ENCODE results near the gene OBP2A. TPM values are rescaled to one million over a fixed set of nuclear protein-coding genes. Genes with fewer than 3 reads are reported as not detected.

The OBP2A gene
- total and polyA plus RNA-seq, 2 donors (not counting 1 experiment from before 2014, with no cell fraction given) = not detected

- no peaks in the 10 kb centered on the region for H3K36me3 ChIP-seq (replicated peaks in 1 of 2; ENCODE audit: control extremely low read depth in 1 of 2, control insufficient read depth in 1 of 2, extremely low read depth in 1 of 2, insufficient read depth in 2 of 2, low read length in 1 of 2)
- no peak overlapping the region for H3K27ac ChIP-seq (ENCODE audit: low read length in 2 of 2)
- H4K20me1 ChIP-seq (ENCODE audit: control insufficient read depth, insufficient read depth, low read length, poor library complexity, severe bottlenecking) = no peaks in the 10 kb centered on the region
- Mint-ChIP-seq H3K27ac (no peak overlapping the region), H3K9me3 (ENCODE audit: insufficient read depth) (no peaks in the 10 kb centered on the region), H3K4me3 (no peak overlapping the region), H3K4me1 (no peaks in the 10 kb centered on the region), H3K27me3 (peaks cover 9% of the 10 kb centered on the region)
- ATAC-seq (ENCODE audit: low read depth) (no peak), DNase-seq (no peak)
- ChIA-PET POLR2A (no interaction called here), CTCF (no interaction called here)
- no peak overlapping the region for H3K4me2 ChIP-seq (replicated peaks; ENCODE audit: low read depth, low read length, poor library complexity, severe bottlenecking)
- no peak overlapping the region for H3K9ac ChIP-seq (ENCODE audit: low read length)
- peaks cover 0 to 2% (median under 1%) of the 10 kb centered on the region in 4 experiments for H3K27me3 ChIP-seq (replicated peaks in 1 of 4; ENCODE audit: control extremely low read depth in 1 of 4, control insufficient read depth in 3 of 4, insufficient read depth in 4 of 4, low read length in 3 of 4)
- no peaks in the 10 kb centered on the region for H3K79me2 ChIP-seq (ENCODE audit: control insufficient read depth, insufficient read depth, low read length)
- no peak overlapping the region for H2AFZ ChIP-seq (ENCODE audit: insufficient read depth, low read depth, low read length, poor library complexity, severe bottlenecking)
- intact Hi-C loops (cut with micrococcal nuclease) = no loop called here
- TF ChIP-seq, protein P1, sequence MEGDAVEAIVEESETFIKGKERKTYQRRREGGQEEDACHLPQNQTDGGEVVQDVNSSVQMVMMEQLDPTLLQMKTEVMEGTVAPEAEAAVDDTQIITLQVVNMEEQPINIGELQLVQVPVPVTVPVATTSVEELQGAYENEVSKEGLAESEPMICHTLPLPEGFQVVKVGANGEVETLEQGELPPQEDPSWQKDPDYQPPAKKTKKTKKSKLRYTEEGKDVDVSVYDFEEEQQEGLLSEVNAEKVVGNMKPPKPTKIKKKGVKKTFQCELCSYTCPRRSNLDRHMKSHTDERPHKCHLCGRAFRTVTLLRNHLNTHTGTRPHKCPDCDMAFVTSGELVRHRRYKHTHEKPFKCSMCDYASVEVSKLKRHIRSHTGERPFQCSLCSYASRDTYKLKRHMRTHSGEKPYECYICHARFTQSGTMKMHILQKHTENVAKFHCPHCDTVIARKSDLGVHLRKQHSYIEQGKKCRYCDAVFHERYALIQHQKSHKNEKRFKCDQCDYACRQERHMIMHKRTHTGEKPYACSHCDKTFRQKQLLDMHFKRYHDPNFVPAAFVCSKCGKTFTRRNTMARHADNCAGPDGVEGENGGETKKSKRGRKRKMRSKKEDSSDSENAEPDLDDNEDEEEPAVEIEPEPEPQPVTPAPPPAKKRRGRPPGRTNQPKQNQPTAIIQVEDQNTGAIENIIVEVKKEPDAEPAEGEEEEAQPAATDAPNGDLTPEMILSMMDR (IDR thresholded peaks at IDR 0.05) = no peak
- TF ChIP-seq EZH2 (IDR thresholded peaks at IDR 0.05; ENCODE audit: borderline replicate concordance, insufficient read depth, low read depth, low read length, poor library complexity, severe bottlenecking) = no peak
- H3K9me3 ChIP-seq (ENCODE audit: control extremely low read depth in 1 of 3, control insufficient read depth in 2 of 3, insufficient read depth in 1 of 3, low read length in 2 of 3) = peaks cover 0 to 4% (median 0%) of the 10 kb centered on the region in 3 donors
- no peaks in the 10 kb centered on the region for H3K4me1 ChIP-seq (ENCODE audit: control insufficient read depth in 2 of 2, insufficient read depth in 2 of 2, low read length in 2 of 2)
- WGBS (ENCODE audit: insufficient coverage) = 85% methylated on average over 15 of the region's 17 CpGs
- no peak overlapping the region for H3K4me3 ChIP-seq (ENCODE audit: control extremely low read depth in 1 of 5, extremely low read depth in 1 of 5, insufficient read depth in 1 of 5, low read depth in 2 of 5, low read length in 4 of 5)
These were observed 16.4 kb downstream of the OBP2A start for GRCh38 chr9:135562235-135562745.

DNA sequence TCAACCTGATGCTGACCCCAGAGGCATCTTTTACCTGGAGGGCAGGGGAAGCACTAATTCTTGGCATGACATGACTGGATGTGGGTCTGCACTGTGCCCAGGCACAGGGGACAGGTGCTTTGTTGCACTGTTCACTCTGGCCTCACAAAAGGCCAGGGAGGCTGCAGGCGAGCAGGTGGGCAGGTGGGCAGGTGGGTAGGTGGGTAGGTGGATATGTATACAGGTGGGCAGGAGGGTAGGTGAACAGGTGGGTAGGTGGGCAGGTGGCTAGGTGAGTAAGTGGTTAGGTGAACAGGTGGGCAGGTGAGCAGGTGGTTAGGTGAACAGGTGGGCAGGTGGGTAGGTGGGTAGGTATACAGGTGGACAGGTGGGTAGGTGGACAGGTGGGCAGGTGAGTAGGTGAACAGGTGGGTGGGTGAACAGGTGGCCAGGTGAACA is 17.1 kb downstream of the OBP2A start:
- Mint-ChIP-seq H3K27me3 (peaks cover 10% of the 10 kb centered on the region), H3K27ac (no peak overlapping the region), H3K9me3 (ENCODE audit: insufficient read depth) (no peaks in the 10 kb centered on the region), H3K4me3 (no peak overlapping the region), H3K4me1 (no peaks in the 10 kb centered on the region)
- Histone ChIP-seq H3K27me3 (replicated peaks in 1 of 4; ENCODE audit: control extremely low read depth in 1 of 4, control insufficient read depth in 3 of 4, insufficient read depth in 4 of 4, low read length in 3 of 4) (peaks cover 0 to 2% (median under 1%) of the 10 kb centered on the region in 4 experiments), H3K36me3 (replicated peaks in 1 of 2; ENCODE audit: control extremely low read depth in 1 of 2, control insufficient read depth in 1 of 2, extremely low read depth in 1 of 2, insufficient read depth in 2 of 2, low read length in 1 of 2) (no peaks in the 10 kb centered on the region), H3K9ac (ENCODE audit: low read length) (no peak overlapping the region), H3K4me1 (ENCODE audit: control insufficient read depth in 2 of 2, insufficient read depth in 2 of 2, low read length in 2 of 2) (no peaks in the 10 kb centered on the region), H3K79me2 (ENCODE audit: control insufficient read depth, insufficient read depth, low read length) (no peaks in the 10 kb centered on the region), H3K4me3 (ENCODE audit: control extremely low read depth in 1 of 5, extremely low read depth in 1 of 5, insufficient read depth in 1 of 5, low read depth in 2 of 5, low read length in 4 of 5) (no peak overlapping the region), H4K20me1 (ENCODE audit: control insufficient read depth, insufficient read depth, low read length, poor library complexity, severe bottlenecking) (no peaks in the 10 kb centered on the region), H3K9me3 (ENCODE audit: control extremely low read depth in 1 of 3, control insufficient read depth in 2 of 3, insufficient read depth in 1 of 3, low read length in 2 of 3) (peaks cover 0 to 4% (median 0%) of the 10 kb centered on the region in 3 donors), H3K27ac (ENCODE audit: low read length in 2 of 2) (no peak overlapping the region), H3K4me2 (replicated peaks; ENCODE audit: low read depth, low read length, poor library complexity, severe bottlenecking) (no peak overlapping the region), H2AFZ (ENCODE audit: insufficient read depth, low read depth, low read length, poor library complexity, severe bottlenecking) (no peak overlapping the region)
- 67% methylated on average over 1 of the region's 1 CpG for WGBS (ENCODE audit: insufficient coverage)
- no peak for TF ChIP-seq EZH2 (IDR thresholded peaks at IDR 0.05; ENCODE audit: borderline replicate concordance, insufficient read depth, low read depth, low read length, poor library complexity, severe bottlenecking)
- TF ChIP-seq, protein P1 (IDR thresholded peaks at IDR 0.05) = no peak
- ATAC-seq (ENCODE audit: low read depth) = no peak
- POLR2A ChIA-PET = no interaction called here
- intact Hi-C loops (cut with micrococcal nuclease) = no loop called here
- DNase-seq = no peak
- CTCF ChIA-PET = no interaction called here
